HS-5 (cell line): Measurements from ENCODE around the gene PRKCZ.

Experiments
- DNase-seq: peaks from one replicate; pipeline ENCODE4 v3.0.0-alpha.2; 2012; ENCODE audit warnings: low read depth

PRKCZ gene

GRCh38 chr1:2177946-2178538 is 127.8 kb downstream of the PRKCZ start:
- DNase-seq, result no peak

DNA sequence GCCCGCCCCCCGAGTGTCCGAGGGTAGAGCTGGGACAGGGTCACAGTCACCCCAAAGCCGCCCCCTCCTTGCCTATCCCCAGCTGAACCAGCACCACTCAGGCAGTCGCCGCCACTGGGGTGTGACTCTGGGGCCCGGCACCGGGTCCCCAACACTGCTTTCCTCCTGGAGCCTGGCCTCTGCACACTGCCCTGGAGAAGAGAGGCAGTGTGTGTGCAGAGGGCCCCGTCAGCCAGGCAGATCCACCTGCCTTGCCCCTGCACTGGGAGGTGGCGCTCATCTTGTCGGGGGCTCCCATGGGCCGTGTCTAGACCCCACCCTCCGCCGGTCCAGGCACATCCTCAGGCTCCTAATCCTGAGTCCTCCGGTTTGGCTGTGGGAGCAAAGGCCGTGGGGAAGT is 128.7 kb downstream of the PRKCZ start:
- DNase-seq, result no peak

GRCh38 chr1:2179283-2180013 is 129.2 kb downstream of the PRKCZ start:
- DNase-seq, result no peak

- DNase-seq, result no peak
Observed at GRCh38 chr1:2180297-2181245, 130.4 kb downstream of the PRKCZ start.

GRCh38 chr1:2181271-2181670 is 131.1 kb downstream of the PRKCZ start:
- DNase-seq, result no peak

DNA sequence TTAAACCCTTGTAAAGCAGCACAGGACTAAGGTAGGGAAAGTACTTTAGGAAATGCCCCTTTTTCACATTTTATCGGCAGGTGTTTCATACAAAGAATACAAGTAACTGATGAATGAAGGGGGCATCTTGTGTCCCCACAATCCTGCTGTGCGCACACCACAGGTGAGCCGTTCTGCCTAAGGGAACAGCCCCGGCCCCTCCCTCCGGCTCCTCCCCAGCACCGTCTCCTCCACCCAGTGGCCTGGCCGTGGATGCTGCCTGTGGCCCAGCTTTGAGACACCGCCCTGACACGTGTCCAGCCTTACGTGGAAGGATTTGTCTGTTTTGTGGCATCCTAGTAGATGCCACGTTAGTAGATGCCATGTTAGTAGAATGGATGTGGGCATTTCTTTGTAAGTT is 131.5 kb downstream of the PRKCZ start:
- DNase-seq, result no peak

DNA sequence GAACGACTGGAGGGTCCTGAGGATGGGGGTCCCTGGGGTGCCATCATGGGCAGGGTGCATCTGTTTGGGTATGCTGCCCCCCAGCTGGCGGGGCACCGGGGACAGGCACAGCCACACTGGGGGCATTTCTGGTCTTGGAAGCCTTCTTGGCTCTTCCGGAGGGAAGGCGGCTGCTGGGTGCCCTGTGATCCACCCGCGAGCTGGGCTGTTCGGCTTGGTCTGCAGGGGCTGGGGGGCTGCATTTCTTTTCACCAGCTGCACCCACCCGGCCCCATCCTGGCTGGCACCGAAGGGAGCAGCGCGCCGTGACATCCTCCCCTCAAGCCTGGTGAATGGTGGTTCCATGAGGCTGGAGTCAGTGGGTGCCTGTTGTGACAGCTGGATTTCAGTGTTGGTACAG is 132.2 kb downstream of the PRKCZ start:
- no peak for DNase-seq

GRCh38 chr1:2183937-2184334 is 133.7 kb downstream of the PRKCZ start:
- DNase-seq, result no peak

DNA sequence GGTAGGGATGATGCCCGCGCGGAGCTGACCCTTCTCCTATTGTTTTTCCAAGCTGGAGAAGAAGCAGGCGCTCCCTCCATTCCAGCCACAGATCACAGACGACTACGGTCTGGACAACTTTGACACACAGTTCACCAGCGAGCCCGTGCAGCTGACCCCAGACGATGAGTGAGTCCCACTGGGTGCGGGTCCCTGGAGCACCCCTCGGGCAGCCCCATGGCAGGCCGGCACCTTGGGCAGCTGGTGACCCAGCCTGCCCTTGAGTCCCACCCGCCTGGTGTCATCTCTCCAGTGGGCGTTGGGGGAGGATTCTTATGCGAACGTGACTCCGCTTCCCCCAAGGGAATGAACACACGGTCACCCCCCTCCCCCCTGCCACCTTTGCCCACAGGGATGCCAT is 134.3 kb downstream of the PRKCZ start:
- no peak for DNase-seq

- no peak for DNase-seq
Observed at GRCh38 chr1:2184934-2185333, 134.7 kb downstream of the PRKCZ start.

DNA sequence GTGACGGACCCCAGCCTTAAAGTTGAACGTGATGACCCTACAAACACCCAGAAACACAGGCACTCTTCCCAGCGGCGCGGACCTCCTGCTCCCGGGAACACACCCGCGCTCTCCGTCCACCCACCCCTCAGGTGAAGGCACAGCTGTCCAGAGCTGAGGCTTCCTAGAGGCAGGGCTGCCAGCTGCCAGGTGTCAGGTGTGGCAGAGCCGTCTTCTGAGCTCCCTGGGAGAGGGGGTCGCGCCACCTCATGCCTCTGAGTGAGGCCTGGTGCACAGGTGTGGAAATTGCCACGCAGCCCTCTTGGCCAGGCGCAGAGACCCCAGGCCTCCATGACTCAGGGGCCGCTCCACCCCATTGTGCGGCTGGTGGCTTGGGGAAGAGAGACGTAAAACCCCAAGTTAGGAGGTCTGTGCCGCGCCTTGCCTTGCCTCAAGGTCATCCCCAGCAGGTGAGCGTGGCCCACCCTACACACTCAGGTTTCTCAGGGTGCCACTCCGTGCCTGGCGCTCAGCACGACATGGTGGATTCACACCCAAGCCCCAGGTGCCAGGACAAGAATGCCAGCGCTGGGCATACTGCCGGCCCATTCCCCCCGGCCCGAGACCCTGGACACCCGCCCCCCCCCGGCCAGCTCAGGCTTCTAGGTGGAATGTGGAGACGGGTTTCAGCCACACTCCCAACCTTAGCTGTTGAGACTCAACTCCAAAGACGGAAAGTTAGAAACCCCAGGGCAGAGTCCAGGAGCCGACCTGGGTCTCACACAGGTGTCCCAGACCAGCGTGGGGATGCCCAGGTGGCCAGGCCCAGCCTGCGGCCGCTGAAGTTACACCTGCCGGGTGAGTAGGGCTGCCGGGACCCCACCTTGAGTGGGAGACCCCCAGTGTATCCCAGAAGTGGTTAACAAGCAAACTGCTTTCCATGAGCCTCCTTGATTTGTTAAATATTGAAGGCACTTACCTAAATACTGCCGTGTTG is 136.0 kb downstream of the PRKCZ start:
- DNase-seq, result no peak

GRCh38 chr1:2186901-2187300 is 136.7 kb downstream of the PRKCZ start:
- DNase-seq, result no peak

GRCh38 chr1:2187619-2188018 is 137.4 kb downstream of the PRKCZ start:
- no peak for DNase-seq

GRCh38 chr1:2188336-2188735 is 138.1 kb downstream of the PRKCZ start:
- no peak for DNase-seq

DNA sequence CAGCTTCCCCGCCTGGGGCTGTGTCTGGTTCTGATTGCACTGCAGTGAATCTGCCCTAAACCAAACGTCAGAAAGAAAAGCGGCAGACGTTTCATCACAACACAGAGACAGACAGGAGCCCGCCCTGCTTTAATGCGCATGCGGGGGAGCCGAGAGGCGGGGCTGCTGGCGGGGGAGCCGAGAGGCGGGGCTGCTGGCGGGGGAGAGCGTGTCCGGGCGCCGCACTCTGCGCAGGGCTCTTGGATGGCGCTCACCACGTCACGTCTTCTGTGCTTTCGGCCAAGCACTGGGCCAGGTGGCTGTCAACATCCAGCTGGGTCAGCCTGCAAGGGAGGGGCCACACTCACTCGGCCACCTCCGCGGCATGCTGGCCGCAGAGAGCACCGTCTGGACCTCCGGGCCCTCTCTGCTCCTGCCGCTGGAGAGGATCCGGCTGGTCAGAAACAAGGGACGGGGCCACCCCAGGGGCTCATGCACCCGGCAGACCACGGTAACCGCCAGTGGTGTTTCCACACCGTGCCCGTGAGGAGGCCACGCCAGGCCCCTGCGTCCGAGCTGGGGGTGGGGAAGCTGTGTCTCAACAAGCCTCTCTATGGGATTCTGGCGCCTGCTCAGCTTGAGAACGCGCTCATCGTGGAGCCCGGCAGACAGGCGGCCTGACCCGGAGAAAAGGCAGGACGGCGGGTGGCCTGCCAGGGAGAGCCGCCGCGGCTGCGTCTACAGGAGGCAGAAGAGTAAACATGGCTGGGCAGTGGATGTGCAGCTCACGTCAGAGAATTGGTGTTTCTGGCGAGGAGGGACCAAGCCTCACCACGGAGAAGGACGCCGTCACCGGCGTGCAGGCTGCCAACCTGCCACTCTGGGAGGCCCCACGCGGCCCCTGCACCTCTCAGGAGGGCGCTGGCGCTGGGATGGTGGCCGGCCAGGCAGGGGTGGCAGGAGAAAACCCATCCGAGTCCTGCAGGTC is 139.5 kb downstream of the PRKCZ start:
- peak; percentile 90 for DNase-seq

DNA sequence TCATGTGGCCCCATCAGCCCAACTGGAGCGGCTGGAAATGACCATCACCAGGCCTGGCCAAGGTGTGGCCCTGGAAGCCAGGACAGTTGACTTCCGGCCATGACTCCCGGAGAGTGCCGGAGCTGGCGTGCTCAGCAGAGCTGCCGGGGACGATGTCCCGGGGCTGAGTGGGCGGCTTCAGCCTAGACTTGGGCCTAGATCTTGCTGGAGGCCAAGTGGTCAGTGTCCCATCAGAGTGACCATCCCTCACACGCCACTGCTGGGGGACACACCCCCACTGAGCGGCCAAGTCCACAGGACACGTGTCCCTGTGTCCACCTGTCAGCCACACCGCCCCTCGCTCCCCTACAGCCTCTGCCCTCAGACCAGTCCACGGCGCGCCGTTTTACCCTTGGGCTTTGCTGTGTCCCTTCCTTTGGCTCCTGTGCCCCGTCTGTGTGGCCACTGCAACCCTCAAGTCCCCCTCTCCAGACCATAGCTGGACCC is 140.3 kb downstream of the PRKCZ start:
- no peak for DNase-seq

DNA sequence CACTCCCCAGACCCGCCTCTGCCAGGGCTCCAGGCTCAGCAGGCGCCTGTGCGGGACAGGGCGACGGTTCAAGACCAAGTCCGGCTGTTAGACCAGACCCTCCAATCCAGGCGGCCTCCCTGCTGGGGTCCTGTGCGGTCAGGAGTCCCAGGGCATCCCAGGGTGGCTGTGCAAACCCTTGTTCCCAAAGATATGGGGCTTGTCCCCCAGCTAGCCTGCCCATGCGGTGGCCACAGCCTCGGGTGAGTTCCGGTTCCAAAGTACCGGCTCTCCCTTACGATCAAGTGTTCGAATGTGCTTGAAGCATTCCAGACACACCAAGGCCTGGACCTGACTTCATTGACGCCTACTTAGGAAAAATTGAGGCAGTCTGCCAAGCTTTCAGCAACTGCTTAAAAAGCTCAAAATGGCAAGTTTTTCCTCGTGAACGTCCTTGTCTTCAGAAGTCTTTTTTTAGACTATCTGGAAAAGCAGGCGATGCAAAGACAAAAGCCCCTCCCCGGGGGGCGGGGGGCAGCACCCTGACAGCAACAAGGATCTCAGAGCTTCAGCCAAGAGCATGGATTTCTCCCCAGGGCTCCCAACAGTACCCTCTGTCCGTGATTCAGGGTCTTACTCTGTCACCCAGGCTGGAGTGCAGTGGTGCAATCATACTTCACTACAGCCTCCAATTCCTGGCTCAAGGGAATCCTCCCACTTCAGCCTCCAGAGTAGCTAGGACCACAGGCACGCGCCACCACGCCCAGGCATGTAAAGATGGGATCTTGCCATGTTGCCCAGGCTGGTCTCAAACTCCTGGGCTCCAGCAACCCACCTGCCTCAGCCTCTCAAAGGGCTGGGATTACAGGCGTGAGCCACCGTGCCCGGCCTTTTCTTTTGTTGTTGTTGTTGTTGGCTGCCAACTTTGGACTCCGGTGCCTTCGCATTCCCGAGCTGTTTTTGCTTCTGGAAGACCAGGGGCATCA is 142.1 kb downstream of the PRKCZ start:
- no peak for DNase-seq

GRCh38 chr1:2193514-2194281 is 143.5 kb downstream of the PRKCZ start:
- DNase-seq, result no peak
